Panc1 (cell line): ENCODE data around the gene ITGB1. TPM values are rescaled to one million over a fixed set of nuclear protein-coding genes. Genes with fewer than 3 reads are reported as not detected.

ENCODE experiments used
- ATAC-seq: fragments of 200-7000 bp; cut with Tn5 transposase; 2 replicates; pipeline ENCODE4 v1.9.1; 2020; ENCODE audit warnings: mild to moderate bottlenecking, moderate library complexity
- BruUV-seq: library from RNA; stranded (reverse); fragments of 400-500 nt; replicated peaks from 2 replicates; lab custom pipeline; 2021; lab: Mats Ljungman, UMichigan
- CTCF ChIA-PET: fragments of 300-600 bp; sonication (Branson Sonifier 250); formaldehyde crosslinking; loops from one replicate; lab custom pipeline; 2022; ENCODE audit warnings: antibody characterized with exemption; lab: Charles Lee
- POLR2A ChIA-PET: fragments of 300-600 bp; sonication (Branson Sonifier 250); formaldehyde crosslinking; loops from one replicate; lab custom pipeline; 2022; ENCODE audit warnings: antibody characterized with exemption; lab: Charles Lee
- DNase-seq: peaks from one replicate; pipeline ENCODE4 v3.0.0-alpha.2; 2010; ENCODE audit warnings: low read depth, low spot score
- H3K27ac ChIP-seq: 2 replicates; pipeline ENCODE4 v1.5.1; 2011; ENCODE audit warnings: mild to moderate bottlenecking, low read length, inconsistent platforms
- H3K27me3 ChIP-seq: fragments of 200-500 bp; sonication (Bioruptor generic); 2 replicates; pipeline ENCODE4 v1.6.0; 2014; ENCODE audit warnings: low read length, inconsistent platforms; ENCODE audit not compliant: control insufficient read depth, insufficient read depth
- H3K36me3 ChIP-seq: fragments of 200-500 bp; sonication (Bioruptor generic); 2 replicates; pipeline ENCODE4 v1.5.1; 2014; ENCODE audit warnings: inconsistent platforms, mild to moderate bottlenecking, low read length, moderate library complexity; ENCODE audit not compliant: control insufficient read depth, insufficient read depth
- H3K4me1 ChIP-seq: 2 replicates; pipeline ENCODE4 v1.5.1; 2011; ENCODE audit warnings: inconsistent platforms, mild to moderate bottlenecking, low read length, moderate library complexity; ENCODE audit not compliant: control insufficient read depth, insufficient read depth
- H3K4me3 ChIP-seq, 2 experiments: 2 replicates each; pipeline ENCODE4 v1.5.1; 2011 to 2012; ENCODE audit warnings: low read depth in 2 of 2, low read length in 2 of 2, mild to moderate bottlenecking in 2 of 2, inconsistent platforms in 1 of 2, moderate library complexity in 1 of 2
- H3K9me3 ChIP-seq: fragments of 200-500 bp; sonication (Bioruptor generic); 2 replicates; pipeline ENCODE4 v1.5.1; 2014; ENCODE audit warnings: low read depth, mild to moderate bottlenecking, inconsistent platforms, low read length, moderate library complexity; ENCODE audit not compliant: control insufficient read depth, insufficient read depth
- POLR2AphosphoS5 ChIP-seq: IDR thresholded peaks from 2 replicates; pipeline ENCODE4 v1.6.1; 2012; ENCODE audit warnings: mild to moderate bottlenecking, low read depth, low read length, moderate library complexity
- SIN3A ChIP-seq: IDR thresholded peaks from 2 replicates; pipeline ENCODE4 v1.6.1; 2012; ENCODE audit warnings: low read depth, mild to moderate bottlenecking, low read length, moderate library complexity, borderline replicate concordance; ENCODE audit not compliant: insufficient read depth
- TCF7L2 ChIP-seq: IDR thresholded peaks from 2 replicates; pipeline ENCODE4 v1.6.1; 2011; ENCODE audit warnings: mild to moderate bottlenecking, low read depth, low read length, inconsistent platforms
- in situ Hi-C: cut with HindIII; loops from 2 replicates; pipeline ENCODE4 v1.10.0; 2016; ENCODE audit warnings: low sequenced_read_pairs, low pct_unique_long_range_greater_than_20kb
- intact Hi-C: fragments of 100-400 bp; cut with micrococcal nuclease; formaldehyde crosslinking; loops from one replicate; pipeline ENCODE4 v1.10.0; 2022; ENCODE audit not compliant: unreplicated experiment
- total RNA-seq: library from RNA; stranded (reverse); gene quantifications from one replicate; pipeline ENCODE4 v1.2.1, GENCODE V29; 2021; ENCODE audit not compliant: unreplicated experiment
- TF ChIP-seq, protein P1 (sequence below), 2 experiments: IDR thresholded peaks; 2 replicates each; pipeline ENCODE4 v1.6.1; 2011 to 2012; ENCODE audit warnings: low read depth in 2 of 2, control low read depth in 1 of 2, low read length in 1 of 2, mild to moderate bottlenecking in 1 of 2, moderate library complexity in 1 of 2; ENCODE audit not compliant: insufficient read depth in 1 of 2
- TF ChIP-seq, protein P2 (sequence below): fragments of 450-650 bp; IDR thresholded peaks from 2 replicates; pipeline ENCODE4 v1.5.1; 2017; ENCODE audit warnings: mild to moderate bottlenecking

ITGB1 gene
- total RNA-seq, 1 experiment from 2014 or later = 803 TPM

DNA sequence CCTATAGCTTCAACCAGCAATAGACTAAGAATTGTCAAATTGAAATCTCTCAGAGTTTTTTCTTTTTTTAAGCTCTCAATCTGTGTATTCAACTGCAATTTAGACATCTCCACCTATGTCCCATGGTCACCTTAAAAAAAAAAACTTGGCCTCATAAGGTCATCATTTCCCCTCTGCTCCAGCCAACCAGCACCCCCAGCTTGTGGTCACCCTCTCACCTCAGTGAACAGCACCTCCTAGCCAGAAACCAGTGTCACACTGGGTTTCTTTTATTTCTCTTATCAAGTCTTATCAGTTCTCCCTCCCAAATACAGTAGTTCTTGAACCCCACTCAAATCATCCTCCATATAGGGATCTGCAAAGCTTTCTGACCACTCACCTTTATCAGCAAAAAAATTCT is 4.0 kb downstream of the ITGB1 start:
- H3K36me3 ChIP-seq = peaks cover 4% of the 10 kb centered on the region
- ChIA-PET CTCF (no interaction called here), POLR2A (interaction anchor here (0.6 to 1.4 kb wide), 4 partner anchors 9 to 30 kb away, joined by 3 to 7 read pairs (median 4); no protein-coding TSS in a partner anchor)
- peak overlapping the region; percentile 77 to 83 for H3K4me3 ChIP-seq
- intact Hi-C loops = no loop called here
- in situ Hi-C loops = no loop called here
- H3K27ac ChIP-seq = peak overlapping the region; percentile 100
- BruUV-seq = no TSS peak
- H3K4me1 ChIP-seq = peaks cover 39% of the 10 kb centered on the region
- TF ChIP-seq, protein P1, sequence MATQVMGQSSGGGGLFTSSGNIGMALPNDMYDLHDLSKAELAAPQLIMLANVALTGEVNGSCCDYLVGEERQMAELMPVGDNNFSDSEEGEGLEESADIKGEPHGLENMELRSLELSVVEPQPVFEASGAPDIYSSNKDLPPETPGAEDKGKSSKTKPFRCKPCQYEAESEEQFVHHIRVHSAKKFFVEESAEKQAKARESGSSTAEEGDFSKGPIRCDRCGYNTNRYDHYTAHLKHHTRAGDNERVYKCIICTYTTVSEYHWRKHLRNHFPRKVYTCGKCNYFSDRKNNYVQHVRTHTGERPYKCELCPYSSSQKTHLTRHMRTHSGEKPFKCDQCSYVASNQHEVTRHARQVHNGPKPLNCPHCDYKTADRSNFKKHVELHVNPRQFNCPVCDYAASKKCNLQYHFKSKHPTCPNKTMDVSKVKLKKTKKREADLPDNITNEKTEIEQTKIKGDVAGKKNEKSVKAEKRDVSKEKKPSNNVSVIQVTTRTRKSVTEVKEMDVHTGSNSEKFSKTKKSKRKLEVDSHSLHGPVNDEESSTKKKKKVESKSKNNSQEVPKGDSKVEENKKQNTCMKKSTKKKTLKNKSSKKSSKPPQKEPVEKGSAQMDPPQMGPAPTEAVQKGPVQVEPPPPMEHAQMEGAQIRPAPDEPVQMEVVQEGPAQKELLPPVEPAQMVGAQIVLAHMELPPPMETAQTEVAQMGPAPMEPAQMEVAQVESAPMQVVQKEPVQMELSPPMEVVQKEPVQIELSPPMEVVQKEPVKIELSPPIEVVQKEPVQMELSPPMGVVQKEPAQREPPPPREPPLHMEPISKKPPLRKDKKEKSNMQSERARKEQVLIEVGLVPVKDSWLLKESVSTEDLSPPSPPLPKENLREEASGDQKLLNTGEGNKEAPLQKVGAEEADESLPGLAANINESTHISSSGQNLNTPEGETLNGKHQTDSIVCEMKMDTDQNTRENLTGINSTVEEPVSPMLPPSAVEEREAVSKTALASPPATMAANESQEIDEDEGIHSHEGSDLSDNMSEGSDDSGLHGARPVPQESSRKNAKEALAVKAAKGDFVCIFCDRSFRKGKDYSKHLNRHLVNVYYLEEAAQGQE (IDR thresholded peaks at IDR 0.05; ENCODE audit: insufficient read depth in 1 of 2, low read depth in 2 of 2, low read length in 1 of 2) = no peak
- 0 out of 2 replicates have a peak, but pooled peaks have one; percentile 31 for TF ChIP-seq POLR2AphosphoS5
- TF ChIP-seq, protein P2, sequence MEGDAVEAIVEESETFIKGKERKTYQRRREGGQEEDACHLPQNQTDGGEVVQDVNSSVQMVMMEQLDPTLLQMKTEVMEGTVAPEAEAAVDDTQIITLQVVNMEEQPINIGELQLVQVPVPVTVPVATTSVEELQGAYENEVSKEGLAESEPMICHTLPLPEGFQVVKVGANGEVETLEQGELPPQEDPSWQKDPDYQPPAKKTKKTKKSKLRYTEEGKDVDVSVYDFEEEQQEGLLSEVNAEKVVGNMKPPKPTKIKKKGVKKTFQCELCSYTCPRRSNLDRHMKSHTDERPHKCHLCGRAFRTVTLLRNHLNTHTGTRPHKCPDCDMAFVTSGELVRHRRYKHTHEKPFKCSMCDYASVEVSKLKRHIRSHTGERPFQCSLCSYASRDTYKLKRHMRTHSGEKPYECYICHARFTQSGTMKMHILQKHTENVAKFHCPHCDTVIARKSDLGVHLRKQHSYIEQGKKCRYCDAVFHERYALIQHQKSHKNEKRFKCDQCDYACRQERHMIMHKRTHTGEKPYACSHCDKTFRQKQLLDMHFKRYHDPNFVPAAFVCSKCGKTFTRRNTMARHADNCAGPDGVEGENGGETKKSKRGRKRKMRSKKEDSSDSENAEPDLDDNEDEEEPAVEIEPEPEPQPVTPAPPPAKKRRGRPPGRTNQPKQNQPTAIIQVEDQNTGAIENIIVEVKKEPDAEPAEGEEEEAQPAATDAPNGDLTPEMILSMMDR = peak; percentile 35; the same call in 1 of the 2 replicates
- no peak for TF ChIP-seq SIN3A
- TF ChIP-seq TCF7L2 = no peak
- no peaks in the 10 kb centered on the region for H3K9me3 ChIP-seq
- no peaks in the 10 kb centered on the region for H3K27me3 ChIP-seq
- no peak for ATAC-seq
- no peak for DNase-seq

DNA sequence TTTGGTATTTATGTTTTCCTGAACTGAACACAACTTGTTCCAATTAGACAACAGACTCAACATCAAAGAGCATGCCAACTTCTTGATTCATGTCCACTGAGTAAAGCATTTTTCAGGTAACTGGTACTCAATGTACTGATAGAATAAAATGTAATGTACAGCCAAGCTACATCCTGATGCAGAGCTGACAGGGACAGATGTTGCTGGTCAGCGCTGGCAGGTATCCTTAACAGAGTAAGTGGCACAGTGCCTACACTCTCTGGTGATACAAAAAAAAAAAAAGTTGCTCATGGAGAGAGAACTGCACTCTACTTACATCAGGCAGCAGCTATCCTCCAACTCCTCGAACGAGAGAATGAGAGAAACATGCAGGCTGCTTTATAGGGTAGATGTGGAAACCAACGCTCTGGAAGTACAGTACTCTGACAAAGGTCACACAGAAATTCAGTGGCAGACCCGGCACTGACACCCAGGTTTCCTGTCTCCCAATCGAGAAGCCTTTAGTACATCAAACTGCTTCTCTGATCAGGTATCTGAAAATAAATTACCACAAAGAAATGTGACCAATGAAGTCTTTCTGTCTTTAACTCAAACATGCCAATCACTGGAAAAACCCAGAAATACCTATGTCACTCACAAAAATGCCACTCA is 4.6 kb downstream of the ITGB1 start:
- peaks cover 46% of the 10 kb centered on the region for H3K4me1 ChIP-seq
- intact Hi-C loops = no loop called here
- in situ Hi-C loops = no loop called here

More for the DNA sequence above, 4.6 kb downstream of the ITGB1 start:
- Histone ChIP-seq H3K27ac (peak overlapping the region; percentile 100), H3K27me3 (no peaks in the 10 kb centered on the region), H3K9me3 (no peaks in the 10 kb centered on the region), H3K36me3 (peaks cover 4% of the 10 kb centered on the region), H3K4me3 (peak overlapping the region; percentile 77 to 83)
- TF ChIP-seq POLR2AphosphoS5 = no peak; the same call in 1 of the 2 replicates
- TF ChIP-seq TCF7L2 = peak; percentile 53
- ATAC-seq (no peak), DNase-seq (no peak)
- no TSS peak for BruUV-seq
- ChIA-PET POLR2A (interaction anchor here (0.6 kb wide), 2 partner anchors 13 to 30 kb away, joined by 3 to 5 read pairs; no protein-coding TSS in a partner anchor), CTCF (no interaction called here)
